Large intestine (tissue), 12 donors: ENCODE data around the gene ADCY6. TPM values are rescaled to one million over a fixed set of nuclear protein-coding genes. Genes with fewer than 3 reads are reported as not detected.

Experiments
- DNase-seq, 2 donors: peaks; one replicate each; pipeline versions ENCODE4 v3.0.0 to v3.0.0-alpha.2; 2013
- H3K27ac ChIP-seq: one replicate; pipeline ENCODE4 v1.5.1; 2013; ENCODE audit warnings: low read length
- H3K27me3 ChIP-seq: 2 replicates; pipeline ENCODE4 v1.6.1; 2013; ENCODE audit warnings: low read length; ENCODE audit not compliant: control insufficient read depth, insufficient read depth
- H3K36me3 ChIP-seq: 2 replicates; pipeline ENCODE4 v1.6.1; 2013; ENCODE audit warnings: low read length; ENCODE audit not compliant: control insufficient read depth, insufficient read depth
- H3K4me1 ChIP-seq: one replicate; pipeline ENCODE4 v1.6.1; 2013; ENCODE audit warnings: low read length; ENCODE audit not compliant: control insufficient read depth, insufficient read depth
- H3K4me3 ChIP-seq: one replicate; pipeline ENCODE4 v1.5.1; 2013; ENCODE audit warnings: low read length
- H3K9me3 ChIP-seq: one replicate; pipeline ENCODE4 v1.6.1; 2013; ENCODE audit warnings: mild to moderate bottlenecking, low read depth, low read length, moderate library complexity; ENCODE audit not compliant: control insufficient read depth
- WGBS: methylation state at CpG from one replicate; pipeline ENCODE4 v1.1.5; 2013; ENCODE audit warnings: low lambda C conversion rate; ENCODE audit not compliant: insufficient coverage; 5-methylcytosine and 5-hydroxymethylcytosine counted together
- long read RNA-seq, 11 donors: transcript quantifications; one replicate each; lab custom pipeline, GENCODE V29; 2026
- polyA plus RNA-seq: library from polyadenylated mRNA; unstranded; fragments of 120-200 nt; gene quantifications from one replicate; pipeline ENCODE4 v1.2.1, GENCODE V29; 2013

The ADCY6 gene
- 54.2 TPM for polyA plus RNA-seq
- long read RNA-seq, donor 1, partial matches to known transcripts = 0 of 1 reads
- long read RNA-seq, donor 1, other reads (novel, unspliced or antisense) = 0 of 1 reads
- long read RNA-seq, donor 2 = 0 reads
- long read RNA-seq, donor 3 = 0 reads
- long read RNA-seq, donor 4 = 0 reads
- long read RNA-seq, donor 5, partial matches to known transcripts = 8 of 8 reads
- long read RNA-seq, donor 5, other reads (novel, unspliced or antisense) = 0 of 8 reads
- long read RNA-seq, donor 6 = 0 reads
- long read RNA-seq, donor 7, full-length matches to known transcripts = 3 of 3 reads
- long read RNA-seq, donor 7, partial matches to known transcripts = 0 of 3 reads
- long read RNA-seq, donor 7, other reads (novel, unspliced or antisense) = 0 of 3 reads
- long read RNA-seq, donor 8 = 0 reads
- long read RNA-seq, donor 9, full-length matches to known transcripts = 2 of 2 reads
- long read RNA-seq, donor 9, partial matches to known transcripts = 0 of 2 reads
- long read RNA-seq, donor 9, other reads (novel, unspliced or antisense) = 0 of 2 reads
- long read RNA-seq, donor 10 = 0 reads
- long read RNA-seq, donor 11, partial matches to known transcripts = 0 of 1 reads
- long read RNA-seq, donor 11, other reads (novel, unspliced or antisense) = 0 of 1 reads

GRCh38 chr12:48788854-48789775 lies at the start of gene ADCY6:
Gene ADCY6 (minus strand): TSS chr12:48789089. CDS start chr12:48783434, 5,655 bp downstream.
- Histone ChIP-seq H3K27ac (peak within 1 kb of the TSS; percentile 80), H3K4me3 (peak within 1 kb of the TSS; percentile 99), H3K27me3 (no peaks in the 10 kb centered on the region), H3K9me3 (no peaks in the 10 kb centered on the region), H3K36me3 (no peaks in the 10 kb centered on the region), H3K4me1 (peaks cover 14% of the 10 kb centered on the region)
- peak; percentile 69 to 85 for DNase-seq
- WGBS = no CpG with 5 or more reads among the region's 86 CpGs

DNA sequence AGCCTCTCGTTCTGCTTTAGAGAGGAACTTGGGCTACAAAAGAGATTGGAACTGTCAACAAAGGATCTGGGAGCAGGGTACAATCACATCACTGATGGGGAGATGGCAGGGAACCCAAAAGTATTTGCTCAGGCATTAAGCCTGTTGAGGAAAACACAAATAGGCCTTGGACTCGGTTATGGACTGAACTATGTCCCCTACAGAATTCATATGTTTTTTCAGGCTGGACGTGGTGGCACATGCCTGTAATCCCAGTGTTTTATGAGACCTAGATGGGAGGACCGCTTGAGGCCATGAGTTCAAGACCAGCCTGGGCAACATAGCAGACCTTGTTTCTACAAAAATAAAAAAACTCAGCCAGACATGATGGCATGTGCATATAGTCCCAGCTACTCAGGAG lies 49.2 kb upstream of the ADCY6 start:
- no CpG with 5 or more reads among the region's 4 CpGs for WGBS
- no peaks in the 10 kb centered on the region for H3K9me3 ChIP-seq
- no peak for DNase-seq
- H3K27me3 ChIP-seq = no peaks in the 10 kb centered on the region
- H3K27ac ChIP-seq = no peak overlapping the region
- no peaks in the 10 kb centered on the region for H3K4me1 ChIP-seq
- H3K4me3 ChIP-seq = no peak overlapping the region
- H3K36me3 ChIP-seq = peaks cover 63% of the 10 kb centered on the region

DNA sequence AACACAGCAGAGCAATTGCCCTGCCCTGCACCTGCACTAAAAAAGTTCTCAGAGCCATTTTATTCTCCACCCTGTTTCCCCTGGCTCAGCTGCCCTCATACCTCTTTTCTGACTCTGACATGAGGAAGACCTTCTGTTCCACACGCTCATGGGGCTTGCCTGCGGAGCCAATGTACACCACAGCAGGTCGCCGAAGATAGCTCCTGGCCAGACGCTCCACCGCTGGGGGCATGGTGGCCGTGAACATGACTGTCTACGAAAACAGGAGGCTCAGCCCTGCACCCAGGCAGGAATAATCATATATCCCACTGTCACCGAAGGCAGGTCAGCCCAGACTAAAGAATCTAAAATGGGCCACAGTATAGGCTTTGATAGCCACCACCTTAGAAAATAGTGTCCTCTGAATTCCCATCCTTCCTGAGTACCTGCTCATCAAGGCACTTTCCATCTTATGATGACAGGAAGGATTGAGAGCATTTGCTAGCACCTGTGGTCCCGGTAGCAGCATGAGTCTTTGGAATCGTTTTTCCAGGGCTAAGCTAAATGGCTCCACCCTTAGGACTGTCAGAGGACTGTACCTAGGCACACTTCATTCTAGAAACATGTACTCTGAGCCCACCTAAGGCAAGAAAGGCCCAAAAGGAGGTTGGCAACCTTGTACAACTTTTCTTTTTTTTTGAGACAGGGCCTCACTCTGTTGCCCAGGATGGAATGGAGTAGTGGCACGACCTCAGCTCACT lies 43.6 kb upstream of the ADCY6 start:
- no peak for DNase-seq
- H3K9me3 ChIP-seq = no peaks in the 10 kb centered on the region
- no peak overlapping the region for H3K27ac ChIP-seq
- H3K4me1 ChIP-seq = no peaks in the 10 kb centered on the region
- H3K27me3 ChIP-seq = no peaks in the 10 kb centered on the region
- no CpG with 5 or more reads among the region's 12 CpGs for WGBS
- no peak overlapping the region for H3K4me3 ChIP-seq
- H3K36me3 ChIP-seq = peaks cover 92% of the 10 kb centered on the region

DNA sequence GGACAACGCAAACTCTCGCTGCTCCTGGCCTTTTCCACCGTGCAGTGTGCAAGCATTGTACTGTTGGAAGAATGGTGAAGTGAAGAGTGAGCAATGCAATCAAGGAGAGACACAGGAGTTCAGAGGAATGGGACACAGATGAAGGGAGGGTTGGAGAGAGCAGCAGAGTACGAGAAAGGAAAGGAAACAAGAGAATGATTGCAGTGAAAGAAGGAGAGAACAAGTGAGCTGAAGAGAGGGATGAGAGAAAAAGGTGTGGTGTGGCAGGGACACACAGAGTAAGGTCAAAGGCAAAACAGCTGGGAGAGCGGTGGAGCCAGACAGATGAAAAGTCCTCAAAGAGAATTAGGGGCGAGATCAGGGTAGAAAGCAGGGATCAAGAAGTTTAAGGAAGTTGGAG lies 42.4 kb upstream of the ADCY6 start:
- Histone ChIP-seq H3K36me3 (peaks cover 90% of the 10 kb centered on the region), H3K4me3 (no peak overlapping the region), H3K4me1 (no peaks in the 10 kb centered on the region), H3K27me3 (no peaks in the 10 kb centered on the region), H3K27ac (no peak overlapping the region), H3K9me3 (no peaks in the 10 kb centered on the region)
- WGBS = 98% methylated on average over 5 of the region's 6 CpGs
- no peak for DNase-seq

GRCh38 chr12:48828841-48829575 lies 40.1 kb upstream of the ADCY6 start:
- H3K4me1 ChIP-seq = no peaks in the 10 kb centered on the region
- no peak overlapping the region for H3K27ac ChIP-seq
- WGBS = no CpG with 5 or more reads among the region's 16 CpGs
- H3K9me3 ChIP-seq = no peaks in the 10 kb centered on the region
- no peak for DNase-seq
- no peak overlapping the region for H3K4me3 ChIP-seq
- H3K27me3 ChIP-seq = no peaks in the 10 kb centered on the region
- H3K36me3 ChIP-seq = peaks cover 87% of the 10 kb centered on the region

DNA sequence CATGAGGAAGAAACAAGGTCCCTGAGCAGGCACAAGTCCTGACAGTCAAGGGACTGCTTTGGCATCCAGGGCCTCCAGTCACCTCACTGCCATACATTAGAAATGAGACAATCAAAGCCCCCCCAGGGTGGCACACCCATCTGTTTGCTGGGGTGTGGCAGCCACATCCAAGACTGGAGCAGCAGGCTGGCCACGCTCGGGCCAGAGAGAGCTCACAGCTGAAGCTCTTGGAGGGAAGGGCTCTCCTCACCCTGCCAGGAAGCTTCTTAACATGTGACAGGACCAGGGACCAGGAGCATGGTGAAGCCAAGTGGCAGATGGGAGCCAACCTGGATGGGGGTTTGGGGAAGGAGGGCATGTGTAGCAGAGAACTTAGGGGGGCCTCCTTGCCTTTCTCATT lies 39.4 kb upstream of the ADCY6 start:
- Histone ChIP-seq H3K27me3 (no peaks in the 10 kb centered on the region), H3K27ac (no peak overlapping the region), H3K9me3 (no peaks in the 10 kb centered on the region), H3K4me3 (no peak overlapping the region), H3K4me1 (no peaks in the 10 kb centered on the region), H3K36me3 (peaks cover 85% of the 10 kb centered on the region)
- DNase-seq = no peak
- WGBS = no CpG with 5 or more reads among the region's 2 CpGs

DNA sequence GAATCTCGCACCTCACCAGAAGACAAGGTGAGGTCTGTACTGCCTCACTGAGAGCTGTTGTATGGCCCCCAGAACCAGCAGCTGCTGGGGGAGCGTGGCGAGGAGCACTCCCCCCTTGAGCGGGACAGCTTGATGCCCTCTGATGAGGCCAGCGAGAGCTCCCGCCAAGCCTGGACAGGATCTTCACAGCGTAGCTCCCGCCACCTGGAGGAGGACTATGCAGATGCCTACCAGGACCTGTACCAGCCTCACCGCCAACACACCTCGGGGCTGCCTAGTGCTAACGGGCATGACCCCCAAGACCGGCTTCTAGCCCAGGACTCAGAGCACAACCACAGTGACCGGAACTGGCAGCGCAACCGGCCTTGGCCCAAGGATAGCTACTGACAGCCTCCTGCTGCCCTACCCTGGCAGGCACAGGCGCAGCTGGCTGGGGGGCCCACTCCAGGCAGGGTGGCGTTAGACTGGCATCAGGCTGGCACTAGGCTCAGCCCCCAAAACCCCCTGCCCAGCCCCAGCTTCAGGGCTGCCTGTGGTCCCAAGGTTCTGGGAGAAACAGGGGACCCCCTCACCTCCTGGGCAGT lies 38.7 kb upstream of the ADCY6 start:
- Histone ChIP-seq H3K4me3 (no peak overlapping the region), H3K27ac (no peak overlapping the region), H3K27me3 (no peaks in the 10 kb centered on the region), H3K9me3 (no peaks in the 10 kb centered on the region), H3K36me3 (peaks cover 78% of the 10 kb centered on the region), H3K4me1 (no peaks in the 10 kb centered on the region)
- no peak for DNase-seq
- no CpG with 5 or more reads among the region's 17 CpGs for WGBS

GRCh38 chr12:48827026-48827425 lies 38.1 kb upstream of the ADCY6 start:
- H3K27ac ChIP-seq = no peak overlapping the region
- H3K9me3 ChIP-seq = no peaks in the 10 kb centered on the region
- no peak overlapping the region for H3K4me3 ChIP-seq
- DNase-seq = no peak
- no peaks in the 10 kb centered on the region for H3K4me1 ChIP-seq
- 80% methylated on average over 1 of the region's 8 CpGs for WGBS
- no peaks in the 10 kb centered on the region for H3K27me3 ChIP-seq
- peaks cover 73% of the 10 kb centered on the region for H3K36me3 ChIP-seq

- Histone ChIP-seq H3K4me3 (no peak overlapping the region), H3K27me3 (no peaks in the 10 kb centered on the region), H3K27ac (no peak overlapping the region), H3K4me1 (no peaks in the 10 kb centered on the region), H3K36me3 (peaks cover 66% of the 10 kb centered on the region), H3K9me3 (no peaks in the 10 kb centered on the region)
- no CpG with 5 or more reads among the region's 15 CpGs for WGBS
- no peak for DNase-seq
Measured at GRCh38 chr12:48826209-48826855, 37.4 kb upstream of the ADCY6 start.
